Erythroblast (primary cell): ENCODE data around the gene GZMM.

Experiments
- GATA1 ChIP-seq: IDR thresholded peaks from 2 replicates; pipeline ENCODE4 v1.6.1; 2011; ENCODE audit warnings: low read depth, mild to moderate bottlenecking, control low read depth, low read length, moderate library complexity
- POLR2A ChIP-seq: IDR thresholded peaks from 2 replicates; pipeline ENCODE4 v1.6.1; 2011; ENCODE audit warnings: mild to moderate bottlenecking, low read length

GRCh38 chr19:512547-513365 is 31.1 kb upstream of the GZMM start:
- no peak for TF ChIP-seq POLR2A
- TF ChIP-seq GATA1: no peak
